K562 (cell line): Measurements from ENCODE around the gene EEF2. TPM values are rescaled to one million over a fixed set of nuclear protein-coding genes. Genes with fewer than 3 reads are reported as not detected.
A peak's percentile ranks its signal among the peaks of the same experiment; 100 is the strongest.

Source experiments
- AFF4 ChIP-seq: sonication (generic); formaldehyde crosslinking; IDR thresholded peaks from 2 replicates; pipeline ENCODE4 v1.8.0; 2023; ENCODE audit warnings: mild to moderate bottlenecking, missing genetic modification reagents
- E2F1 ChIP-seq: sonication (generic); formaldehyde crosslinking; IDR thresholded peaks from 2 replicates; pipeline ENCODE4 v1.8.1; 2023; ENCODE audit warnings: mild to moderate bottlenecking, missing genetic modification reagents, moderate library complexity
- HBP1 ChIP-seq: fragments of 450-650 bp; formaldehyde crosslinking; IDR thresholded peaks from 2 replicates; pipeline ENCODE4 v1.4.0; 2022; ENCODE audit warnings: missing genetic modification characterization
- HNRNPK ChIP-seq: fragments of 200-400 bp; formaldehyde crosslinking; IDR thresholded peaks from one replicate; pipeline ENCODE4 v1.6.1; 2018; ENCODE audit warnings: mild to moderate bottlenecking, low read depth, low read length; ENCODE audit not compliant: poor library complexity, severe bottlenecking
- MEF2D ChIP-seq: conservative IDR thresholded peaks from 2 replicates; pipeline ENCODE4 v1.6.1; 2016; ENCODE audit warnings: low read depth, missing genetic modification characterization, missing compliant biosample characterization
- MYNN ChIP-seq, 2 experiments: sonication (generic); formaldehyde crosslinking in 1 of 2; IDR thresholded peaks; 2 replicates each; pipeline versions ENCODE4 v1.5.0 to v1.6.1; 2016 to 2020; ENCODE audit warnings: antibody characterized with exemption in 1 of 2, missing genetic modification reagents in 1 of 2
- PCBP1 ChIP-seq: fragments of 200-400 bp; formaldehyde crosslinking; IDR thresholded peaks from 2 replicates; pipeline ENCODE4 v1.6.1; 2018; ENCODE audit warnings: mild to moderate bottlenecking, low read depth, low read length; ENCODE audit not compliant: poor library complexity, severe bottlenecking
- PML ChIP-seq: IDR thresholded peaks from 2 replicates; pipeline ENCODE4 v1.6.1; 2012; ENCODE audit warnings: low read length, inconsistent platforms
- POLR2A ChIP-seq: fragments of 450-650 bp; conservative IDR thresholded peaks from 2 replicates; pipeline ENCODE4 v1.6.1; 2016
- POLR2AphosphoS5 ChIP-seq: IDR thresholded peaks from 2 replicates; pipeline ENCODE4 v1.6.1; 2011; ENCODE audit warnings: mild to moderate bottlenecking, low read depth, low read length, moderate library complexity; ENCODE audit not compliant: control insufficient read depth, insufficient read depth
- POLR2B ChIP-seq: fragments of 450-650 bp; IDR thresholded peaks from 2 replicates; pipeline ENCODE4 v1.6.1; 2018; ENCODE audit warnings: low read depth; ENCODE audit not compliant: partially characterized antibody
- THAP12 ChIP-seq: fragments of 250-450 bp; sonication (Bioruptor Pico); IDR thresholded peaks from 2 replicates; pipeline ENCODE4 v1.9.0; 2021; ENCODE audit warnings: mild to moderate bottlenecking, inconsistent platforms
- ZBTB33 ChIP-seq: sonication (generic); formaldehyde crosslinking; IDR thresholded peaks from 2 replicates; pipeline ENCODE4 v1.8.1; 2023; ENCODE audit warnings: mild to moderate bottlenecking, missing genetic modification reagents
- ZNF175 ChIP-seq: fragments of 200-800 bp; sonication (Bioruptor generic); IDR thresholded peaks from 2 replicates; pipeline ENCODE4 v1.6.1; 2016; ENCODE audit warnings: low read depth, mild to moderate bottlenecking, missing genetic modification characterization, missing compliant biosample characterization
- polyA plus RNA-seq, 8 experiments: library from polyadenylated mRNA; depleted of rRNA in 4 of 8; stranded (reverse) in 5 of 8; unstranded in 3 of 8; fragments of >200 nt; fragmentation: Nextera tagmentation in 2 of 8; fragmentation: Illumina TruSeq in 1 of 8; extraction: Ambion mirVana in 2 of 8; extraction: Trizol in 1 of 8; gene quantifications; 2 replicates each; pipeline versions ENCODE4 v1.2.1 to v1.2.3, GENCODE V29; 2011 to 2014; ENCODE audit warnings: inconsistent platforms in 1 of 8, missing spikeins in 1 of 8
- total RNA-seq, 7 experiments: library from RNA; depleted of rRNA in 6 of 7; stranded (reverse); fragments of >200 nt in 6 of 7; fragmentation: Illumina TruSeq in 2 of 7; extraction: Trizol in 2 of 7; gene quantifications; 2 replicates each; pipeline versions ENCODE4 v1.2.1 to v1.2.3, GENCODE V29; 2011 to 2021; ENCODE audit warnings: low replicate concordance in 1 of 7

EEF2 gene
- total and polyA plus RNA-seq, 9 of the 15 experiments (the other 6 are each of a cell fraction or from before 2014, with no cell fraction given) = 372 to 3,003 (median 1,453) TPM

- peak; percentile 7; the same call in 1 of the 2 replicates for TF ChIP-seq THAP12 (CRISPR knock-in tag)
- no peak for TF ChIP-seq HBP1
- peak; percentile 46; the same call in 1 of the 2 replicates for TF ChIP-seq E2F1 (CRISPR knock-in tag)
- peak; percentile 38; the same call in 1 of the 2 replicates for TF ChIP-seq AFF4
- 0 out of 2 replicates have a peak, but pooled peaks have one; percentile 48 for TF ChIP-seq ZBTB33 (CRISPR knock-in tag)
- TF ChIP-seq HNRNPK = no peak
- TF ChIP-seq POLR2AphosphoS5 = peak; percentile 66
- no peak for TF ChIP-seq ZNF175 (CRISPR knock-in tag)
- TF ChIP-seq POLR2B = peak; percentile 5
- no peak for TF ChIP-seq MEF2D (tag)
- 0 out of 2 replicates have a peak, but pooled peaks have one; percentile 19 for TF ChIP-seq PML
- peak; percentile 19 for TF ChIP-seq PCBP1
- peak; percentile 64 for TF ChIP-seq POLR2A
- 0 out of 2 replicates have a peak, but pooled peaks have one; percentile 6 for TF ChIP-seq MYNN (IDR thresholded peaks at IDR 0.05)
- TF ChIP-seq MYNN (CRISPR knock-in tag; IDR thresholded peaks at IDR 0.05) = no peak
Measured at GRCh38 chr19:3976495-3977241, 8.6 kb downstream of the EEF2 start (continued).
